Right lobe of liver (tissue), 4 donors: Measurements from ENCODE around the gene TSPYL2.

Experiments
- CTCF ChIP-seq, 4 donors: fragments of 200-600 bp in 3 of 4; fragments of 450-650 bp in 1 of 4; IDR thresholded peaks; one replicate each; pipeline versions ENCODE4 v1.5.1 to v1.8.0; 2016 to 2022; ENCODE audit warnings: antibody characterized with exemption in 4 of 4, mild to moderate bottlenecking in 2 of 4
- POLR2A ChIP-seq: fragments of 450-650 bp; IDR thresholded peaks from one replicate; pipeline ENCODE4 v1.6.1; 2017; ENCODE audit warnings: antibody characterized with exemption, mild to moderate bottlenecking
- donor health status: DM: no; HTN: no; CAD: no.
- donor health status: DM: no; HTN: no; CAD: no.
- donor health status: DM: no; HTN: yes; CAD: no.

- TF ChIP-seq POLR2A: no peak
- no peak for TF ChIP-seq CTCF (IDR thresholded peaks at IDR 0.05)
Measured at GRCh38 chrX:53125506-53125905, 43.3 kb downstream of the TSPYL2 start.
